ENCODE results near the gene DLGAP1.
A peak's percentile ranks its signal among the peaks of the same experiment; 100 is the strongest.
"Not testable (repeated sequence)": the region's sequence is repeated elsewhere in the genome, so short reads cannot be mapped to it uniquely, and the experiment has no call there.

The DLGAP1 gene

DNA sequence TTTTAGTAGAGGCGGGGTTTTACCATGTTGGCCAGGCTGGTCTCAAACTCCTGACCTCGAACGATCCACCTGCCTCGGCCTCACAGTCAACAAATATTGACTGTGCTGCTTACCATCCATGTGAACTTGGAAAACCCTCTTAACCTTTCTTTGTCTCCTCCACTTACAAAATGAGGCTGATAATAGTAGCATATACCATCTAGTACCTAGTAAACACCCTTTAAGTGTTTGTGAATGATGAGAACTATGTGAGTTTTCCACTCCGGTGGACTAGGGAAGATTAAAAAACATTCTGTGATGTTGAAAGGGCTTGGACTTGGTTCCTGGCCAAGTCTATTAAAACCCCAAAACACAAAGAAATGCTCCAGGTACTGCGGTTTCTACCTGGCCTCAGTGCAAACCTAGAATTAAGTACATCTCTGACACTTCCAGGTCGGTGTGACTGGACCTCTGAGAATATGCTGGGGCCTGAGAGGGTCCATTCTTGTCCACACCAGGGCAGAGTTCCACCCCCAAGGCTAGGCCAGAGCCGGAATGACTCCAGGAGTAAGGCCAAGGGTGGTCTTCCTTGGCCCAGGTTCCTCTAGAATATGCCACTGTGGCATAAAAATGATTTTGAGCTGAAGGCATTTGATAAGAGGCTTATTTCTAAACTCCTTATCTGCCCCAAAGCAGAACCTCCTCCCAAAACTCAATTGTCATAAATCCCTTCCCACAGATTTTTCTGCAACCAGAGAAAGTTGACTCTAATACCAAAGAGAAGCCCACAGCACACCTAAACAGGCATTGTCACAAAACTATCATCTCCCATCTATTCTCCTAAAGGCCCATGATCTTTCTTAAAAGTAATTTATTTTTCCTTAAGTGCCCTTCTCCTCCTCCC, 787.6 kb downstream of the DLGAP1 start:
- no peak for DNase-seq

DNA sequence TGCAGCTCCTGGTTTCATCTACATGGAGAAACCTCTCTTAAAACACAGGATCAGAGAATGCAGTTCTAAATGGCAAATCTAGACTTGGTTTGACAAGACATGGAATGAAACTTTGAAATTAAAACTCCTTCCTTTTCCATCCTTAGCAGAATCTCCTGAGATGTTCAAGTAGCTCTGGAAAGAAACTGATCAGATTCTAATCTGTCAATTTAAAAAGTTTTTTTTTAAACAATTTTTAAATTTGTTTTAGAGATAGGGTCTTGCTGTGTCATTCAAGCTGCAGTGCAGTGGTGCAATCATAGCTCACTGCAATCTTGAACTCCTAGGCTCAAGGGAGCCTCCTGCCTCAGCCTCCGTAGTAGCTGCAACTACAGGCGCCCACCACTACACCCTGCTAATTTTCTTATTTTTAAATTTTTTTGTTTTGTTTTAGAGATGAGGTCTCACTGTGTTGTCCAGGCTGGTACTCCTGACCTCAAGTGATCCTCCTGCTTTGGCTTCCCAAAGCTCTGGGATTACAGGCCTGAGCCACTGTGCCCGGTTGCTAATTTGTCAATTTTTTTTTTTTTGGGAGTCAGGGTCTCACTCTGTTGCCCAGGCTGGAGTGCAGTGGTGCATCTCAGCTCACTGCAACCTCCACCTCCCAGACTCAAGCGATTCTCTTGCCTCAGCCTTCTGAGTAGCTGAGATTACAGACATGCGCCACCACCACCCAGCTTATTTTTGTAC, 788.4 kb downstream of the DLGAP1 start:
- DNase-seq: no peak

DNA sequence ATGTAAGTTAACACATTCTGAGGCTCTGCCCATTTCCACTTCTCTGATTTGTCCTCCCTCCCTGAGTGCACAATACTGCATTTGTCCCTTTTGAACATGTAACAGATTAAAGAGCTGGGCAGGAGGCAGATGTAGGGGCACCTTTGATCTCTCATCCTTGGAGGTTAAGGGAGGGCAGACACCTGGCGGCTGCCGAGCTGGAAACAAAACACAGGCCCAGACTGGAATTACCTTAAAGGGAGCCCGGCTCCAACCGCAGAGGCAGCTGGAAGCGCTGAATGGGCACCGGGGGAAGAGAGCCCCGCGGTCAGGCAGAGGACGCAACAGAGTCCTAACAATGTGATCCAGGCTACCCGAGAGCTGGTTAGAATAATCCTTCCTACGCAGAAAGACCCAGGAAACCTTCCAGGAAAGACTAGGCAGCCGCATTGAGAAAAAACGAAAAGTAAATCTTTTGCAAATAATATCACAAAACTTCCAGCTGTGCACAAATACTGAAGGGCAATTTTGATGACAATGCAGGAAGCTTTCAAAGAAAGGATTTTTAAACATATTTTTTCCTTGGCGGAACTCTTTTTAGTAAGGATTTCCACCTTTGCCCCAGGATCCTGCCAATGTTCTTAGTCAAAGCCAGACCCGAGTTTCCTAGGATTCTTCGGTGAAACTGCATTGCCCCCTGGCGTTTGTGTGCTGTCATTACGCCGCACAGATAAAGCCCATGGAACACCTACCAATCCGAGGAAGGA, 789.2 kb downstream of the DLGAP1 start:
- peak; percentile 62 to 83 for DNase-seq

DNA sequence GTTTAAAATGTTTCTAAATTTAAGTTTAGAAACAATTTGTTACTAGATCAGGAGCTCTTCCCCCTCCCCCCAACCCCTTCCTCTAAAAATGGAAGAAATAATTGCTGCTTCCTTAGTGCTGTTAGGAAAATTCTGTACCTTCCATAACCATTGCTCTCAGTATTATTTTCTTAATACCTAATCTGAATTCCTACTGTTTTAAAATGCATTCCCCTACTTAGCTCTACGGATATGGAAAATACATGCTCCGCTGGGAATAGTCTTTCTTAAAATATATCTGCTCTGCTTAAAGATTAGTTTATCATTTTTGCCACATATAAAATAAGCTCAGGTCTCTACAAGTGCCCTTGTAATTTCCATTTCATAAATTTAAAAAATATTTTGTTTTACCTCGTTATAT, 789.9 kb downstream of the DLGAP1 start:
- DNase-seq: no peak

DNA sequence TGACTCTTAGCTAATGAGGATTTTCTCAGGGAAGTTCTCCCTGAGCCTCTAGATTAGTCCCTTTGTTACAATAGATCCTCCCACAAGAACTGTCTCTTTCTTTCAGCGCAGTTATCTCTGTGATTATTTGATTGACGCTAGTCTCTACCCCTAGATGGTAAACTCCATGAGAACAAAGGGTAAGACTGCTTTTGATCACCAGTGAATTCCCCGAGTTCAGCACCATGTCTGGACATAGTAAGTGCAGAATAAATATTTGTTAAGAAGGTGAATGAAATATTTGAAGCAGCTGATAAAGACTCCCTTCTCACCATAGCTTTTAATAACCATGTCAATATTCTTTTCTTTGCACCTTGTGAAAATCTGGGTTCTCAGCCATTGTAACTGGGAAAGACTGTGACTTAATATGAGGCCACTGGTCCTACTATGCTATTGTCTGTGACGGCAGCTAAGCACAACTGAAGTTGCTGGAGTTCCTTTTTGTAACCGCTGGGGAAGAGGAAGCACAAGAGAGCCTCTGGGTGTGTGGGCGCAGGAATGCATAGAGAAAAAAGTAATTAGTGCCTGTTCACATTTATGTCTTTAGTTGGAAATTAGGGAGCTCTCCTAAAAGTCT, 790.4 kb downstream of the DLGAP1 start:
- DNase-seq: no peak

DNA sequence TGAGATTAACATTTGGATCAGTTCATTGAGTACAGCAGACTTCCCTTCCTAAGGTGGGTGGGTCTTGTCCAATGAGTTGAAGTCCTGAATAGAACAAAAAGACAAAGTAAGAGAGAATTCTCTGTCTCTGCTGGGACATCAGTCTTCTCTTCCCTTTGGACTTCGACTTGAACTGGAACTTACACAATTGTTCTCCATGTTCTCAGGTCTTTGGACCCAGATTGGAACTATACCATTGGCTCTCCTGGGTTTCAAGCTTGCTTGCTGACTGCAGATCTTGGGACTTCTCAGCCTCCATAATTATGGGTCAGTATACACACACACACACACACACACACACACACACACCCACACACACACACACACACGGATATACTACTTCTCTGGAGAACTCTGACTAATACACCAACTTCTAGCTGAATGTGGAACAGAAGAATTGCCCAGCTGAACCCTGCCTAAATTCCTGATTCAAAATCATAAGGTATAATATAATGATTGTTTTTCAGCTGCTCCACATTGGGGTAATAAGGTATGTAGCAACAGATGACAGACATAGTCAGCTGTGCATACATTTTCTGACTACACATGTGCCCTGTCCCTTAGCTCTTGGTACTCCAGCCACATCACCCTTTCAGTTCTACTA, 791.1 kb downstream of the DLGAP1 start:
- no peak for DNase-seq

DNA sequence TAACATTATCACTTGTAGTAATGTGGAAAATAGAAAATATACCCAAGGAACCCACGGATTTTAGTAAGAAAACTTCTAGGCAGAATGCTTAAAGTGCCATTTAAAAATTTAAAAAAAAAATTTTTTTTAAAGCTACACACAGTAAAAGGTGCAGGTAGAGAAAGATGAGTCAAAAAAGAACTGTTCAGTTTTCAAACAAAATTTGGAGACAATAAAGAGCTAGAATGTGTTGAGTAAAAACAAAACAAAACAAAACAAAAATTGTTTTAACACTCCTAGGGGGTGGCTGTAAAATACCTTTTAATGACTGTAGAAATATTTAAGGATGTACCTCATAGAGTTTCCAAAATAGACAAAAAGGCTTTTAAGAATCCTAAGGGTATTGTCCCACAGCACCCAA, 793.1 kb downstream of the DLGAP1 start:
- DNase-seq: no peak

DNA sequence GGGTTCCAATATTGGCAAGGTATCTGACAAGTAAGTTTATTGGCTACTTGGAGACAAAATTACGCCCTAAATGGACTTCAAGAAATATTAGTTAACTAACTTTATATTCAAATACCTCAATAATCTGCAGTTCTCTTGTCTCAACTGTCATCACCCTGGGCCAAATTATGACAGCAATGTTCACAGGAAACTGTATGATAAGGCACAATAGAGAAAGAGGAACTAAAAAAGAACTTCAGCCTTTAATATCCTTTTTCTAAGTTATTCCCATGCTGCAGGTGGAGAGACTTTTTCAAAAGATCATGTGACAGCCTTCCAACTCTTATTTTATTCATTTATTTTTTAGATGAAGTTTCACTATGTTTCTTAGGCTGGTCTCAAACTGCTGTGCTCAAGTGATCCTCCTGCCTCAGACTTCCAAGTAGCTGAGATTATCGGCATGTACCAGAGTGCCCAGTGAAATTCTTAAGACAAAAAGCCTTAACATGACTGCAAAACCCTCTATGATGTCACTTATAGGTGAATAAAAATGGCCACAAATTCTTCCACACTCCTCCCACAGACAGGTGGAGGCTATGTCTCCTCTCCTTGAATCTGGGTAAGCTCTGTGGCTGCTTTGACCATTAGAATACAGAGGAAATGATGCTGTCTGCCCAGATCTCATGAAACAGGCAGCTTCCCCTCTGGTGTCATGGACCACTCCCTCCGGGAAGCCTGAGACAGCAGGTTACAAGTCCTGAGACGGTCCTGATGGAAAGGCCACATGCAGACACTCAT, 794.2 kb downstream of the DLGAP1 start:
- DNase-seq: no peak

DNA sequence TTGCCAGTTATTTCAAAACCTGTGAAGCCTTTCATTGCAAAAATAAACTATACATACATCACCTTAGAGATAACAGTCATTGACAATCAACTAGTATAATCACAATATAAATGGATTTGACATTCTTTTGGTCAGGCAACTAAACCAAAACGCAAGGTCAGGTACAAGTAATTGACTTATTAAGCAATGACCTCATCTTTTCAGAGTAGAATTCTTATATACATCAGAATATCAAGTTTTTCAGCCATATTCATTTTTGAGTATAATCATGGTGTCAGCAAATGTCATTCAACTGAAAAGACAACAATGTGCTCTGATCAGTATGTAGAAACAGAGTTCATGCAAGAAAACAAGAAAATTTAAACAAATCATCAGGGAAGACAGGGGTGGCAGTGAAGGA, 796.6 kb downstream of the DLGAP1 start:
- no peak for DNase-seq

DNA sequence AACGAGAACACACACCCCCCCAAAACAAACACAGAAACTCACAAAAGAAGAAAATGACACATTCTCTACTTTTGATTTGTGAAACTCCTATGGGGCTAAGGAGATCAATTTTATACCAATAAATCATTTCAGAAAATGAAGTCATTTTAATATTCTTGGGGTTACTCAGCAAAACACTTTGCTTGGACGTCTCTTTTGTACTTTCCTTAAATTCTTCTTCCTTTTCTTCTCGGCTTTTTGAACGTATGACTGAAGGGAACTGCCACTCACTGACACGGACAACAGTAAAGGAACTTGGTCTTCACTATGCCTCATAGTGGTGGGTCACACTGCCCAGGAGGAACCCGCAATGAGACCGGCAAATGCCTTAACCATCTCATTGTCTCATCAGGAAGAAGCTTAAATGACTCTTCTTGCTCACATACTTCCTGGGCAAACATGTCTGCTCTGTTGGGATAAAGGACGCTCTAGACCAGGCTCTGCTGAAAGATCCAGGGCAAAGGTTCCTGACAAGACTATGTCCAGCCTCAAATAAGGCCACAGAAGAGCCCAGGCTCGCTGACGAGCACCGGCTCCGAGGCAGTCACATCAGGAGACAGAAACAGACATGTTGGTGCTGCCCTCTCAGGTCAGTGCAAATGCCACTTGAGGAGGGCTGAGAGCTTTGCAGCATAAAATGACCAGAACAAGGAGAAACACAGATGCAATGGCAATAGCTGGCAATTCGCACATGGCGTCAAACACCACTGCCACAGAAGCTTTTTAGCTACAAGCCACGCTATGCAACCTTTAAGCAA, 799.7 kb downstream of the DLGAP1 start:
- no peak for DNase-seq

DNA sequence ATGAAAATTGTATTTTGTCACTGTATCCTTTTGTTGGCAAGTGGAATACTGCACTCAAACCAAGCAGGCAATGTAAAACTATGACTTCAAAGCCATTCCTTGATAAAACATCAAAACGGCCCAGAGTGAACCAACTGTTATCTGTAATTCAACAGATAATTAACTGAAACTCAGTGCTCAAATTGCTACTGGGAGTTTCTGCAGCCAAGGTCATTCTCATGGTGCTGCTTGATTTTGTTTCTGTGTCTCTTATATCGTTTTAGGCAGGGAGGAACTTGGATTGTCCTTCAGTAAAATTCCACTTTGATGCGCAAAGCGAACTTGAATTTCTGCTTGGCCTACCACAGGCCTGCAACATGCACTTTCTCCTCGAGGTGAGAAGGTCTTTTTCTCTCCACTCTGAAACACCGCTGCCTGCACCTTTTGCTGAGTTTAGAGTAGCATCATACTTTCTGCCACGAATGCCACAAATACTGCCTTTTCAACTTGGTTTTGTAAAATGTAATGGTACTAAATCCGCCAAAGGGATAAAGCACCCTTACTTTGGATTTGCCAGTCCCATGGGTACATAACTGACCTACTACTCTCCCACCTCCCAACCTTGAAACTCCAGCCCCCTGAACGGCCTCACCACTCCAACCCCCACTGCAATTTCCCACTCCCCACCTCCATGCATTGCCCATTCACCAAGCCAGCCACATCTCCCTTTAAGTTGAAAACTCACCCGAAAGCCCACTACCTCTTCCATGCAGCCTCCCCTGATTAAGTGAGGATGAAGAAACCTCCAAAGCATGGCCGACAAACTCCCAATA, 800.5 kb downstream of the DLGAP1 start:
- no peak for DNase-seq

DNA sequence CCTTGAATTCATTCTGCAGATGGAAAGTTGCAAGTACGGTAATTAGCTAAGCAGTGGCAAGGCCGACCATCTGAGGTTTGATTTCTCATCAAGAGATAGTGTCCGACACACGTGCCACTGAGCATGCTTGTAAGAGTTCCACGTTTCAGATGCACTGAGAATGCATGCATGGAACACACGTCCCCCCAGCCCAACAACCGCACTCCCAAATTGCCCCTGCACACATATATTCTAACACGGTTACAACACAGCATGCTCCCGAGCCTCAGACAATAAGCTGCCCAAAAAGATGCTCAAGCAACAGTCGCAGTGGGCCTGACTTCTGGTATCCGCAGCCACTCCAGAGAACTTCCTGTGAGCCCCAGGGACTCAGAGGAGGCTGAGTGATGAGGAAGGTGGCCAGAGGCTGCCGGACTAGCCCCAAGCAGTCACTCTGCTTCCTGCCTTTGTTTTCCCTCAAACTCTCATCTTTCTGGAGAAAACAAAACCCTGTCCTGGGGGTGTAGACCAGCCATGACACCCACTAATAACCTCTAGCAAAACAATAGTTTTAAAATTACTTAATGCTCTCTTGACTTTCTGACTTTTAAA, 801.2 kb downstream of the DLGAP1 start:
- no peak for DNase-seq

DNA sequence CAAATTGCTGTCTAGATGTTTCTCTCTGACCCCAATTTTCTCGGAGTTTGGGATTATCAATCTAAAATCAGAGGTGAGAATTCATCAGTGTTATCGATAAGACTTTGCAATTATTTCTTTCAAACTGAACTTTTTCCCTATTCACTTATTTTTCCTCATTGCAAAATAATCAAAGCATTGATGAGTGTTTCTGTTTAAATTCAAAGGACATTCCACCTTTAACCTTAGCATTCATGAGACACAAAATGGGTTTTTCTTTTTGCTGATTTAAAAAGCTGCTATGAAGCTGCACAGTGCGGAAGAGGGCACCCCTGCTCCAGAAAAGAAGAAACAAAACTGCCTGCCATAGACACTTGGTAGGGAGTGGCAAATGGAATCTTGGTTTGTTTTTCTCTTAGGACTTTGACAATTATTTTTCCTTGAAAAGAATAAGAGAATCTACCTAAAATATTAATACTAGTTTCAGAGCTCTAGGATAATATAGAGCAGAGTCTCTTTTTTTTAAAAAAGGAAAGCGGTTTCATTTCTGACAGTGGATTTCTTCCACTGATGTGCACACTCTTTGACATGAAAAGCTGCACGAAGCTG, 801.8 kb downstream of the DLGAP1 start:
- DNase-seq: no peak

DNA sequence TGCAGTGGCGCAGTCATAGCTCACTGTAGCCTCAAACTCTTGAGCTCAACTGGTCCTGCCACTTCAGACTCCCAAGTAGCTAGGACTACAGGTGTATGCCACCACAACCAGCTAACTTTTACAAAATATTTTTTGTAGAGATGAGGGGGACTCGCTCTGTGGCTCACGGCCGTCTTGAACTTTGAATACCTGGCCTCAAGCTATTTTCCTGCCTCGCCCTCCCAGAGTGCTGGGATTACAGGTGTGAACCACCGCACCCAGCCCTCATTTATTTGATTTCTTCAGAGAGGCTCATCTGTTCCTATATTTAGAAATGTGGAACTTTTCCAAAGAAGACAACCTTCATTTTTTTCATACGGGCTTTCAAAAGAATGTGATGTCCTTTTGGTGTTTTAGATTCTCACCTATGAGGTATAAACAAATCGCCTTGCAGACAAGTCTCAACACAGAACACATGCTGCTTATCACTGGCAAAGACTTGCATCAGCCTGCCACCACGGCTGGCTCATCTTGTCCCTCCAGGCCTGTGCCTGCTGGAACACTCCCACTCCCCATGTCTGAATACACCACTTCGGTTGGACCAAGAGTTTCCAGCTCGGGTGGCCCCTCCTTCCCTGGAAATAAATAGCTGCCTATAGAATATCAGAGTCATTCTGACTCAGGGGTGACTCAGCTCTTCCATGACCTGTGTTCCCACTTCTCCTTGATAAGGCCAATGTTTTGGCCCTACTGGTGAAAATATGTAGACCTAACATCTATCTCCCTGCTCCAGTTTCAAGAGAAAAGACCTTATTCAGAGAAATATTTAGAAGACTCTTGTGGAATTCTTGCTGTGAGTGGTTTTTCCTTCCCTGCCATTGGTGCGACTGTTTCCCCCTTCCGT, 802.5 kb downstream of the DLGAP1 start:
- DNase-seq: no peak

DNA sequence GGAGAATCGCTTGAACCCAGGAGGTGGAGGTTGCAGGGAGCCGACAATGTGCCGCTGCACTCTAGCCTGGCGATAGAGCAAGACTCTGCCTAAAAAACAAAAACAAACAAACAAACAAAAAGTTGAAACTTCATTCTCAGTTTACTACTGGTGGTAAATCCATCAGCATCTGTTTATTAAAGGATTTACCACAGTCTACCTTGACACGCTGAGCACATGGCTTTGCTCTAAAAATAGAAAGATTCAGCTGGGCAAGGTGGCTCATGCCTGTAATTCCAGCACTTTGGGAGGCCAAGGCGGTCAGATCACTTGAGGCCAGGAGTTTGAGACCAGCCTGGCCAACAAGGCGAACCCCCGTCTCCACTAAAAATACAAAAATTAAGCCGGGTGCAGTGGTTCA, 803.8 kb downstream of the DLGAP1 start:
- DNase-seq: no peak

DNA sequence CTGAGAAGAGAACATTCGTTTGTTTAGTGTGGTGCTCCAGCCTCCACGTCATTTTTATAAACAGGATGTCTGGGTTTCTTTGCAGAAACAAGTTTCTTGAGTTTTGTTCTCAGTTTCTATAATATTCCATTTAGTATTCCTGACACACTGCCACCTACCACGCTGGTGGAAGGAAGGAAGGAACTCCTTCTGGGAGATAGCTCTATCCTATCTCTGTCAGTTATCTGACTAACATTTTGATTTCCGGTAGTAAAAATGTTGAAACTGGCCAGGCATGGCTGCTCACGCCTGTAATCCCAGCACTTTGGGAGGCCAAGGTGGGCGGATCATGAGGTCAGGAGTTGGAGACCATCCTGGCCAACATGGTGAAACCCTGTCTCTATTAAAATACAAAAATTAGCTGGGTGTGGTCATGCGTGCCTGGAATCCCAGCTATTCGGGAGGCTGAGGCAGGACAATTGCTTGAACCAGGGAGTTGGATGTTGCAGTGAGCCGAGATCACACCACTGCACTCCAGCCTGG, 804.5 kb downstream of the DLGAP1 start:
- not testable (repeated sequence) for DNase-seq

DNA sequence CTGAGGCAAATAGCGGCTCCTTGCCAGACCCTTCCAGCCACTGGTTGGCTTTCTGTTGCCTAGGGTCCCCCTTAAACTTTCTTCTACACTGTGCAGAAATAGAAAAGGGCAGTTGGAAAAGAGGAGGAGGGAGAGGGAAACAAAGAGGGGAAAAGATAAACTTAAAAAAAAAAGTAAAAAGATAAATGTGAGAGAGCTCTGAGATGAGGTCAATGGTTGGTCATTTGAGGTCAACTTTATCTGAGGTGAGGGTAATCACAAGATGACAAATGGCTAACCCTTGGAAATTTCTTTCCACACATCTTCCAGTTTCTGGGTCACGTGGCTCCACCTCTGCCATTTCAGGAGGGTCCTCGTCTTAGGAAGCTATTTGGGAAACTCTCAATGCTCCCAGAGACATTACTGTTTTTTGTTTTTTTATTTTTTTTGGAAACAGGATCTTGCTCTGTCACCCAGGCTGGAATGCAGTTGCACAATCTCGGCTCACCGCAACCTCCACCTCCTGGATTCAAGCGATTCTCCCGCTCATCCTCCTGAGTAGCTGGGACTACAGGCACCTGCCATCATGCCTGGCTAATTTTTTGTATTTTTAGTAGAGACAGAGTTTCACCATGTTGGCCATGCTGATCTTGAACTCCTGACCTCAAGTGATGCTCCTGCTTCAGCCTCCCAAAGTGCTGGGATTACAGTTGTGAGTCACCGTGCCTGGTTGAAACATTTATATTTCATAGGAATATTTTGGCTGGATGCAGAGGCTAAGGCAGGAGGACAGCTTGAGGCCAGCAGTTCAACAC, 805.3 kb downstream of the DLGAP1 start:
- DNase-seq: no peak

All from hippocampal formation (tissue), 2 donors.